WTC11 (cell line): ENCODE data around the gene GART. TPM values are rescaled to one million over a fixed set of nuclear protein-coding genes. Genes with fewer than 3 reads are reported as not detected.

Source experiments
- ATAC-seq: fragments of 200-7000 bp; cut with Tn5 transposase; 2 replicates; pipeline ENCODE4 v1.10.0; 2021; ENCODE audit warnings: mild to moderate bottlenecking, moderate library complexity
- CTCF ChIA-PET: fragments of 300-600 bp; sonication (Branson Sonifier 250); formaldehyde crosslinking; loops from one replicate; lab custom pipeline; 2021; ENCODE audit warnings: antibody characterized with exemption; lab: Charles Lee
- POLR2A ChIA-PET: fragments of 350-600 bp; sonication (Branson Sonifier 250); formaldehyde crosslinking; loops from one replicate; lab custom pipeline; 2021; ENCODE audit warnings: antibody characterized with exemption; lab: Charles Lee
- DNase-seq: peaks from one replicate; pipeline ENCODE4 v3.0.0; 2021; ENCODE audit warnings: low spot score
- H3K27ac Mint-ChIP-seq: 2 replicates; pipeline ENCODE4 v1.8.0; 2021; ENCODE audit warnings: mixed read lengths
- H3K27me3 Mint-ChIP-seq: 2 replicates; pipeline ENCODE4 v1.8.0; 2021; ENCODE audit warnings: low read depth, mild to moderate bottlenecking, moderate library complexity, mixed read lengths
- H3K36me3 Mint-ChIP-seq: 2 replicates; pipeline ENCODE4 v1.8.0; 2021; ENCODE audit warnings: mixed read lengths
- H3K4me1 Mint-ChIP-seq: 2 replicates; pipeline ENCODE4 v1.8.0; 2022; ENCODE audit warnings: mixed read lengths
- H3K4me3 Mint-ChIP-seq: 2 replicates; pipeline ENCODE4 v1.8.0; 2021; ENCODE audit warnings: mild to moderate bottlenecking, moderate library complexity, mixed read lengths
- H3K9me3 Mint-ChIP-seq: 2 replicates; pipeline ENCODE4 v1.8.0; 2021; ENCODE audit warnings: mixed read lengths
- ATF1 ChIP-seq: sonication (generic); formaldehyde crosslinking; IDR thresholded peaks from 2 replicates; pipeline ENCODE4 v1.8.1; 2023; ENCODE audit warnings: mild to moderate bottlenecking, moderate library complexity, missing genetic modification reagents
- ELF4 ChIP-seq: sonication (generic); formaldehyde crosslinking; IDR thresholded peaks from 2 replicates; pipeline ENCODE4 v1.8.1; 2022; ENCODE audit warnings: low read depth, mild to moderate bottlenecking, moderate library complexity, missing genetic modification reagents
- FOXJ3 ChIP-seq: sonication (generic); formaldehyde crosslinking; IDR thresholded peaks from 2 replicates; pipeline ENCODE4 v1.9.0; 2021; ENCODE audit warnings: missing genetic modification reagents, mild to moderate bottlenecking, borderline replicate concordance
- IRF2 ChIP-seq: sonication (generic); formaldehyde crosslinking; IDR thresholded peaks from 2 replicates; pipeline ENCODE4 v1.8.0; 2022; ENCODE audit warnings: low read depth, missing genetic modification reagents, borderline replicate concordance
- KAT7 ChIP-seq: sonication (generic); formaldehyde crosslinking; IDR thresholded peaks from 2 replicates; pipeline ENCODE4 v1.8.1; 2023; ENCODE audit warnings: missing genetic modification reagents, mild to moderate bottlenecking, borderline replicate concordance
- MYBL2 ChIP-seq: sonication (generic); formaldehyde crosslinking; IDR thresholded peaks from 2 replicates; pipeline ENCODE4 v1.8.1; 2023; ENCODE audit warnings: mild to moderate bottlenecking, moderate library complexity, missing genetic modification reagents
- NR1H2 ChIP-seq: sonication (generic); formaldehyde crosslinking; IDR thresholded peaks from 2 replicates; pipeline ENCODE4 v1.9.0; 2021; ENCODE audit warnings: mild to moderate bottlenecking, moderate library complexity, missing genetic modification reagents
- NR3C1 ChIP-seq: sonication (generic); formaldehyde crosslinking; conservative IDR thresholded peaks from 2 replicates; pipeline ENCODE4 v1.8.1; 2023; ENCODE audit warnings: low read depth, mild to moderate bottlenecking, missing genetic modification reagents
- RELA ChIP-seq: sonication (generic); formaldehyde crosslinking; IDR thresholded peaks from 2 replicates; pipeline ENCODE4 v1.8.1; 2022; ENCODE audit warnings: missing genetic modification reagents, mild to moderate bottlenecking, borderline replicate concordance
- SMAD4 ChIP-seq: sonication (generic); formaldehyde crosslinking; IDR thresholded peaks from 2 replicates; pipeline ENCODE4 v1.8.0; 2022; ENCODE audit warnings: mild to moderate bottlenecking, missing genetic modification reagents
- SP1 ChIP-seq: sonication (generic); formaldehyde crosslinking; conservative IDR thresholded peaks from 2 replicates; pipeline ENCODE4 v1.8.1; 2022; ENCODE audit warnings: missing genetic modification reagents
- ZNF317 ChIP-seq: sonication (generic); formaldehyde crosslinking; IDR thresholded peaks from 2 replicates; pipeline ENCODE4 v1.8.1; 2023; ENCODE audit warnings: low read depth, mild to moderate bottlenecking, moderate library complexity, missing genetic modification reagents, borderline replicate concordance
- total RNA-seq: library from RNA; stranded (reverse); gene quantifications from 3 replicates; pipeline ENCODE4 v1.2.3, GENCODE V29; 2021
- TF ChIP-seq, protein P1 (sequence below): sonication (generic); formaldehyde crosslinking; IDR thresholded peaks from 2 replicates; pipeline ENCODE4 v1.8.1; 2022; ENCODE audit warnings: low read depth, missing genetic modification reagents, borderline replicate concordance
- TF ChIP-seq, protein P2 (sequence below): sonication (generic); formaldehyde crosslinking; IDR thresholded peaks from 2 replicates; pipeline ENCODE4 v1.8.1; 2023; ENCODE audit warnings: mild to moderate bottlenecking, missing genetic modification reagents
- TF ChIP-seq, protein P3 (sequence below): sonication (generic); formaldehyde crosslinking; IDR thresholded peaks from 2 replicates; pipeline ENCODE4 v1.8.0; 2023; ENCODE audit warnings: mild to moderate bottlenecking, missing genetic modification reagents
- TF ChIP-seq, protein P4 (sequence below): sonication (generic); formaldehyde crosslinking; IDR thresholded peaks from 2 replicates; pipeline ENCODE4 v1.8.1; 2022; ENCODE audit warnings: missing genetic modification reagents, borderline replicate concordance
- TF ChIP-seq, protein P5 (sequence below): sonication (generic); formaldehyde crosslinking; IDR thresholded peaks from 2 replicates; pipeline ENCODE4 v1.8.0; 2022; ENCODE audit warnings: mild to moderate bottlenecking, missing genetic modification reagents
- TF ChIP-seq, protein P6 (sequence below): sonication (generic); formaldehyde crosslinking; IDR thresholded peaks from 2 replicates; pipeline ENCODE4 v1.8.1; 2023; ENCODE audit warnings: mild to moderate bottlenecking, missing genetic modification reagents, borderline replicate concordance
- TF ChIP-seq, protein P7 (sequence below): fragments of 250-450 bp; sonication (Bioruptor Pico); IDR thresholded peaks from 2 replicates; pipeline ENCODE4 v1.9.0; 2021; ENCODE audit warnings: mild to moderate bottlenecking

Gene GART
- total RNA-seq, 1 experiment from 2014 or later: 223 TPM

DNA sequence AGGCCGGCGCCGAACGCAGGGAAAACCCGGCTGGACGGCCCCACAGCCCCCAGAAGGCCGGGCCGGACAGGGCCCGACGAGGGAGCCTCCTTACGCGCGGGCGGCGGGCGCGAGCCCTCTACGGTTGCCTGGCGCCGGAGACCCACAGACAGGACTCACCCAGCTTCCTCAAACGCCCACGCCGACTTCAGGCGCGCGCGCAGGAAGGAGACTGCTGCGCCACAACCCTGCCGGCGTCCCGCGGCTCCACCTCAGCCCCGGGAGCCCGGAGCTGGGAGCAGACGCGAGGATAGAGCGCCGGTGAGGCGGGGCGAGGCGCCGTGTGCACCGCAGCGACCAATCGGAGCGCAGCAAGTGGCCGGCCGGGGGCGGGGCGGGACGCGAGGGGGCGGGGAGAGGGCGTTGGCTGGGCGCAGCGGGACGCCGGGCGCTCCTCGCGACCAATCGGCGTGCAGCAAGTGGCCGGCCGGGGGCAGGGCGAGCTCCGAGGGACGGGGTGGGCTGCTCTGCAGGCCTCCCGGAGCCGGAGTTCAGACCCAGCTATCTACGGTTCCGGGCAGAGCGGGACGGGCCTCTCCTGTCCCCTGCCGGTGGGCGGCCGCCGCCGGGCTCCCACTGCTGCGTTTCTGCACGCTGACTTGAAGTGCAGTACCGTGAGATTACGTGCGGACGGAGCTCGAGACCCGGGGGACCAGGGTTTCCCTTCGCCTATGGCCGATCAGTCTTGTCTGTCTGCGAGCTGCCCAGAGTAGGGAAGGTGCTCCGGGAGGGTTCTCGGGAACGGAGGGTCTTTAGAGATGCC is 62.0 kb downstream of the GART start, which contains the start of gene TMEM50B (continued):
- TF ChIP-seq, protein P1, sequence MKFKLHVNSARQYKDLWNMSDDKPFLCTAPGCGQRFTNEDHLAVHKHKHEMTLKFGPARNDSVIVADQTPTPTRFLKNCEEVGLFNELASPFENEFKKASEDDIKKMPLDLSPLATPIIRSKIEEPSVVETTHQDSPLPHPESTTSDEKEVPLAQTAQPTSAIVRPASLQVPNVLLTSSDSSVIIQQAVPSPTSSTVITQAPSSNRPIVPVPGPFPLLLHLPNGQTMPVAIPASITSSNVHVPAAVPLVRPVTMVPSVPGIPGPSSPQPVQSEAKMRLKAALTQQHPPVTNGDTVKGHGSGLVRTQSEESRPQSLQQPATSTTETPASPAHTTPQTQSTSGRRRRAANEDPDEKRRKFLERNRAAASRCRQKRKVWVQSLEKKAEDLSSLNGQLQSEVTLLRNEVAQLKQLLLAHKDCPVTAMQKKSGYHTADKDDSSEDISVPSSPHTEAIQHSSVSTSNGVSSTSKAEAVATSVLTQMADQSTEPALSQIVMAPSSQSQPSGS (CRISPR knock-in tag): no peak
- TF ChIP-seq ELF4: no peak
- no peak for TF ChIP-seq KAT7 (CRISPR knock-in tag)
- TF ChIP-seq ZNF317: no peak
- no peak for TF ChIP-seq NR1H2 (CRISPR knock-in tag)

DNA sequence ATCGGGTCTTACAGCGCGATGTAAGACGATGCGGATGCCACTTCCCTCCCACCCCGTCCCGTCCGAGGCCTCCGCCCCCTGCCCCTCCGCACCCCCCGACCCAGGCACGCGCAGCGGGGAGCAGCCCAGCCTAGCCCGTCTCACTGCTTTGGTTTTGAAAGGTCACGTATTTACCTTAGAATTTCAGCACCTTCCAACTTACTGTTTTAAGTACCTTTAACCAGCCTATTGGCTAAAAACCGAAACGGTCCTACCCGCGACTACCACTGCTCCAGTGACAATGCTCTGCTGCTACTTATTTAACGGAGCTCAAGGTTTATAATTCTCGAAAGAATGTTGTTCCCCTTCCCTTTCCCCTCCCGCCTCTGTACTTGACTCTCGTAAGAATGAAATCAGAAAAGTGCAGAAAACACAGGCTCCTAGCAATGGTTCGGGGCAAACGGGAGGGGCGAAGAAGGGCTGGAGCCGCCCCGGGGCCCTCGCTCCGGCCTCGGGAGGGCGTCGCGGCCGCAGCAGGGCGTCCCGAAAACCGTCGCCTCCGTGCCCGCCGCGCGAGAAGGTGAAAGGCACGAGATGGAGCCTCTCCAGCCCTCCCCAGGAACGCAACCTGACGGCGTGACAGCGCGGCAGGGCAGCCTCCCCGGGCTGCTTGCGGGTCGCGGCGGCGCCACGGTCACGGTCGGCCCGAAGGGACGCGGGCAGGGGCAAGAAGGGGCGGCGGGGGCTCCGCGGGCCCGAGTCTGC is 62.8 kb downstream of the GART start:
- ATAC-seq (peak; percentile 2), DNase-seq (peak; percentile 69)
- H3K4me1 Mint-ChIP-seq: peaks cover 6% of the 10 kb centered on the region
- no peaks in the 10 kb centered on the region for H3K9me3 Mint-ChIP-seq
- peak overlapping the region; percentile 53; the same call in 1 of the 2 replicates for H3K27ac Mint-ChIP-seq
- POLR2A ChIA-PET: interaction anchor here (0.7 to 3.0 kb wide), 3 partner anchors 12 to 110 kb away, joined by 3 to 15 read pairs (median 4); partner anchors contain the start of gene DNAJC28
- peaks cover 8% of the 10 kb centered on the region for H3K27me3 Mint-ChIP-seq
- H3K36me3 Mint-ChIP-seq: no peaks in the 10 kb centered on the region
- peak overlapping the region; percentile 79 for H3K4me3 Mint-ChIP-seq
- CTCF ChIA-PET: interaction anchor here (0.5 to 2.1 kb wide), 12 partner anchors 10 to 413 kb away, joined by 3 to 14 read pairs (median 4); partner anchors contain the start of gene DNAJC28
- TF ChIP-seq, protein P2, sequence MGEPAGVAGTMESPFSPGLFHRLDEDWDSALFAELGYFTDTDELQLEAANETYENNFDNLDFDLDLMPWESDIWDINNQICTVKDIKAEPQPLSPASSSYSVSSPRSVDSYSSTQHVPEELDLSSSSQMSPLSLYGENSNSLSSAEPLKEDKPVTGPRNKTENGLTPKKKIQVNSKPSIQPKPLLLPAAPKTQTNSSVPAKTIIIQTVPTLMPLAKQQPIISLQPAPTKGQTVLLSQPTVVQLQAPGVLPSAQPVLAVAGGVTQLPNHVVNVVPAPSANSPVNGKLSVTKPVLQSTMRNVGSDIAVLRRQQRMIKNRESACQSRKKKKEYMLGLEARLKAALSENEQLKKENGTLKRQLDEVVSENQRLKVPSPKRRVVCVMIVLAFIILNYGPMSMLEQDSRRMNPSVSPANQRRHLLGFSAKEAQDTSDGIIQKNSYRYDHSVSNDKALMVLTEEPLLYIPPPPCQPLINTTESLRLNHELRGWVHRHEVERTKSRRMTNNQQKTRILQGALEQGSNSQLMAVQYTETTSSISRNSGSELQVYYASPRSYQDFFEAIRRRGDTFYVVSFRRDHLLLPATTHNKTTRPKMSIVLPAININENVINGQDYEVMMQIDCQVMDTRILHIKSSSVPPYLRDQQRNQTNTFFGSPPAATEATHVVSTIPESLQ (CRISPR knock-in tag): no peak
- TF ChIP-seq KAT7 (CRISPR knock-in tag) (0 out of 2 replicates have a peak, but pooled peaks have one; percentile 53), SMAD4 (no peak), NR3C1 (CRISPR knock-in tag) (no peak), IRF2 (CRISPR knock-in tag) (no peak), RELA (no peak), FOXJ3 (CRISPR knock-in tag) (no peak), SP1 (CRISPR knock-in tag) (no peak), ATF1 (no peak), ELF4 (no peak), MYBL2 (CRISPR knock-in tag) (no peak)
- TF ChIP-seq, protein P3, sequence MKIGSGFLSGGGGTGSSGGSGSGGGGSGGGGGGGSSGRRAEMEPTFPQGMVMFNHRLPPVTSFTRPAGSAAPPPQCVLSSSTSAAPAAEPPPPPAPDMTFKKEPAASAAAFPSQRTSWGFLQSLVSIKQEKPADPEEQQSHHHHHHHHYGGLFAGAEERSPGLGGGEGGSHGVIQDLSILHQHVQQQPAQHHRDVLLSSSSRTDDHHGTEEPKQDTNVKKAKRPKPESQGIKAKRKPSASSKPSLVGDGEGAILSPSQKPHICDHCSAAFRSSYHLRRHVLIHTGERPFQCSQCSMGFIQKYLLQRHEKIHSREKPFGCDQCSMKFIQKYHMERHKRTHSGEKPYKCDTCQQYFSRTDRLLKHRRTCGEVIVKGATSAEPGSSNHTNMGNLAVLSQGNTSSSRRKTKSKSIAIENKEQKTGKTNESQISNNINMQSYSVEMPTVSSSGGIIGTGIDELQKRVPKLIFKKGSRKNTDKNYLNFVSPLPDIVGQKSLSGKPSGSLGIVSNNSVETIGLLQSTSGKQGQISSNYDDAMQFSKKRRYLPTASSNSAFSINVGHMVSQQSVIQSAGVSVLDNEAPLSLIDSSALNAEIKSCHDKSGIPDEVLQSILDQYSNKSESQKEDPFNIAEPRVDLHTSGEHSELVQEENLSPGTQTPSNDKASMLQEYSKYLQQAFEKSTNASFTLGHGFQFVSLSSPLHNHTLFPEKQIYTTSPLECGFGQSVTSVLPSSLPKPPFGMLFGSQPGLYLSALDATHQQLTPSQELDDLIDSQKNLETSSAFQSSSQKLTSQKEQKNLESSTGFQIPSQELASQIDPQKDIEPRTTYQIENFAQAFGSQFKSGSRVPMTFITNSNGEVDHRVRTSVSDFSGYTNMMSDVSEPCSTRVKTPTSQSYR: no peak
- TF ChIP-seq, protein P4, sequence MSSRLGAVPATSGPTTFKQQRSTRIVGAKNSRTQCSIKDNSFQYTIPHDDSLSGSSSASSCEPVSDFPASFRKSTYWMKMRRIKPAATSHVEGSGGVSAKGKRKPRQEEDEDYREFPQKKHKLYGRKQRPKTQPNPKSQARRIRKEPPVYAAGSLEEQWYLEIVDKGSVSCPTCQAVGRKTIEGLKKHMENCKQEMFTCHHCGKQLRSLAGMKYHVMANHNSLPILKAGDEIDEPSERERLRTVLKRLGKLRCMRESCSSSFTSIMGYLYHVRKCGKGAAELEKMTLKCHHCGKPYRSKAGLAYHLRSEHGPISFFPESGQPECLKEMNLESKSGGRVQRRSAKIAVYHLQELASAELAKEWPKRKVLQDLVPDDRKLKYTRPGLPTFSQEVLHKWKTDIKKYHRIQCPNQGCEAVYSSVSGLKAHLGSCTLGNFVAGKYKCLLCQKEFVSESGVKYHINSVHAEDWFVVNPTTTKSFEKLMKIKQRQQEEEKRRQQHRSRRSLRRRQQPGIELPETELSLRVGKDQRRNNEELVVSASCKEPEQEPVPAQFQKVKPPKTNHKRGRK (CRISPR knock-in tag): no peak
- TF ChIP-seq, protein P5, sequence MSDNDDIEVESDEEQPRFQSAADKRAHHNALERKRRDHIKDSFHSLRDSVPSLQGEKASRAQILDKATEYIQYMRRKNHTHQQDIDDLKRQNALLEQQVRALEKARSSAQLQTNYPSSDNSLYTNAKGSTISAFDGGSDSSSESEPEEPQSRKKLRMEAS (CRISPR knock-in tag): no peak
- TF ChIP-seq, protein P6, sequence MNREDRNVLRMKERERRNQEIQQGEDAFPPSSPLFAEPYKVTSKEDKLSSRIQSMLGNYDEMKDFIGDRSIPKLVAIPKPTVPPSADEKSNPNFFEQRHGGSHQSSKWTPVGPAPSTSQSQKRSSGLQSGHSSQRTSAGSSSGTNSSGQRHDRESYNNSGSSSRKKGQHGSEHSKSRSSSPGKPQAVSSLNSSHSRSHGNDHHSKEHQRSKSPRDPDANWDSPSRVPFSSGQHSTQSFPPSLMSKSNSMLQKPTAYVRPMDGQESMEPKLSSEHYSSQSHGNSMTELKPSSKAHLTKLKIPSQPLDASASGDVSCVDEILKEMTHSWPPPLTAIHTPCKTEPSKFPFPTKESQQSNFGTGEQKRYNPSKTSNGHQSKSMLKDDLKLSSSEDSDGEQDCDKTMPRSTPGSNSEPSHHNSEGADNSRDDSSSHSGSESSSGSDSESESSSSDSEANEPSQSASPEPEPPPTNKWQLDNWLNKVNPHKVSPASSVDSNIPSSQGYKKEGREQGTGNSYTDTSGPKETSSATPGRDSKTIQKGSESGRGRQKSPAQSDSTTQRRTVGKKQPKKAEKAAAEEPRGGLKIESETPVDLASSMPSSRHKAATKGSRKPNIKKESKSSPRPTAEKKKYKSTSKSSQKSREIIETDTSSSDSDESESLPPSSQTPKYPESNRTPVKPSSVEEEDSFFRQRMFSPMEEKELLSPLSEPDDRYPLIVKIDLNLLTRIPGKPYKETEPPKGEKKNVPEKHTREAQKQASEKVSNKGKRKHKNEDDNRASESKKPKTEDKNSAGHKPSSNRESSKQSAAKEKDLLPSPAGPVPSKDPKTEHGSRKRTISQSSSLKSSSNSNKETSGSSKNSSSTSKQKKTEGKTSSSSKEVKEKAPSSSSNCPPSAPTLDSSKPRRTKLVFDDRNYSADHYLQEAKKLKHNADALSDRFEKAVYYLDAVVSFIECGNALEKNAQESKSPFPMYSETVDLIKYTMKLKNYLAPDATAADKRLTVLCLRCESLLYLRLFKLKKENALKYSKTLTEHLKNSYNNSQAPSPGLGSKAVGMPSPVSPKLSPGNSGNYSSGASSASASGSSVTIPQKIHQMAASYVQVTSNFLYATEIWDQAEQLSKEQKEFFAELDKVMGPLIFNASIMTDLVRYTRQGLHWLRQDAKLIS: no peak
- TF ChIP-seq, protein P7, sequence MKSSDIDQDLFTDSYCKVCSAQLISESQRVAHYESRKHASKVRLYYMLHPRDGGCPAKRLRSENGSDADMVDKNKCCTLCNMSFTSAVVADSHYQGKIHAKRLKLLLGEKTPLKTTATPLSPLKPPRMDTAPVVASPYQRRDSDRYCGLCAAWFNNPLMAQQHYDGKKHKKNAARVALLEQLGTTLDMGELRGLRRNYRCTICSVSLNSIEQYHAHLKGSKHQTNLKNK (CRISPR knock-in tag): no peak
